CD4-positive, alpha-beta T cell (primary cell): ENCODE measurements around the gene IQSEC1. TPM values are rescaled to one million over a fixed set of nuclear protein-coding genes. Genes with fewer than 3 reads are reported as not detected.

ENCODE experiments used
- ATAC-seq: fragments of 200-7000 bp; cut with Tn5 transposase; one replicate; pipeline ENCODE4 v1.10.0; 2022; ENCODE audit warnings: mild to moderate bottlenecking; ENCODE audit not compliant: poor library complexity
- CTCF ChIA-PET: fragments of 350-600 bp; sonication (Branson Sonifier 250); formaldehyde crosslinking; loops from one replicate; lab custom pipeline; 2021; ENCODE audit warnings: antibody characterized with exemption, inconsistent platforms; lab: Charles Lee
- POLR2A ChIA-PET: fragments of 350-600 bp; sonication (Branson Sonifier 250); formaldehyde crosslinking; loops from one replicate; lab custom pipeline; 2021; ENCODE audit warnings: antibody characterized with exemption, inconsistent platforms; lab: Charles Lee
- DNase-seq, 14 experiments: peaks; one replicate each; pipeline ENCODE4 v3.0.0-alpha.2; 2013 to 2020; ENCODE audit warnings: mixed read lengths in 2 of 14
- H3K27ac ChIP-seq, 2 donors: one replicate each; pipeline versions ENCODE4 v1.5.1 to v1.7.0; 2013; ENCODE audit warnings: low read length in 2 of 2, low read depth in 1 of 2, mild to moderate bottlenecking in 1 of 2
- H3K27me3 ChIP-seq, 2 experiments: 1 replicate in 1 of 2; 2 replicates in 1 of 2; pipeline versions ENCODE4 v1.6.1 to v1.7.0; 2013; ENCODE audit warnings: low read length in 2 of 2, control low read depth in 1 of 2, mild to moderate bottlenecking in 1 of 2, moderate library complexity in 1 of 2; ENCODE audit not compliant: insufficient read depth in 2 of 2, control insufficient read depth in 1 of 2
- H3K36me3 ChIP-seq: one replicate; pipeline ENCODE4 v1.6.1; 2013; ENCODE audit warnings: low read length, control low read depth; ENCODE audit not compliant: insufficient read depth
- H3K4me1 ChIP-seq: one replicate; pipeline ENCODE4 v1.6.1; 2013; ENCODE audit warnings: low read length, control low read depth; ENCODE audit not compliant: insufficient read depth
- H3K4me3 ChIP-seq: one replicate; pipeline ENCODE4 v1.5.1; 2013; ENCODE audit warnings: mild to moderate bottlenecking, low read length, moderate library complexity
- H3K9me3 ChIP-seq, 2 experiments: 1 replicate in 1 of 2; 2 replicates in 1 of 2; pipeline versions ENCODE4 v1.6.1 to v1.7.0; 2013; ENCODE audit warnings: low read length in 2 of 2, mild to moderate bottlenecking in 2 of 2, control low read depth in 1 of 2, moderate library complexity in 1 of 2; ENCODE audit not compliant: control insufficient read depth in 1 of 2, insufficient read depth in 1 of 2
- H3K27ac Mint-ChIP-seq: one replicate; pipeline ENCODE4 v1.8.0; 2020; ENCODE audit warnings: mixed read lengths
- H3K27me3 Mint-ChIP-seq: one replicate; pipeline ENCODE4 v1.8.0; 2021; ENCODE audit warnings: mixed read lengths
- H3K36me3 Mint-ChIP-seq: one replicate; pipeline ENCODE4 v1.8.0; 2021; ENCODE audit warnings: low read depth, mixed read lengths
- H3K4me1 Mint-ChIP-seq: one replicate; pipeline ENCODE4 v1.8.0; 2021; ENCODE audit warnings: low read depth, mixed read lengths
- H3K4me3 Mint-ChIP-seq: one replicate; pipeline ENCODE4 v1.8.0; 2020; ENCODE audit warnings: mild to moderate bottlenecking, mixed read lengths
- H3K9me3 Mint-ChIP-seq: one replicate; pipeline ENCODE4 v1.8.0; 2020; ENCODE audit warnings: mixed read lengths
- CTCF ChIP-seq: fragments of 200-600 bp; IDR thresholded peaks from one replicate; pipeline ENCODE4 v1.8.0; 2022; ENCODE audit warnings: antibody characterized with exemption, mild to moderate bottlenecking
- intact Hi-C, 2 experiments: fragments of 100-400 bp; cut with DNase I in 1 of 2; cut with micrococcal nuclease in 1 of 2; formaldehyde crosslinking; loops; one replicate each; pipeline versions ENCODE4 v1.15.1 to v1.9.0; 2023 to 2025; cut with DNase I, micrococcal nuclease
- total RNA-seq, 174 experiments: library from RNA in 2 of 174; stranded (reverse) in 2 of 174; gene quantifications; one replicate each; pipeline ENCODE4 v1.2.3 and lab custom pipeline; 2021 to 2026

Gene IQSEC1
- total RNA-seq, 2 experiments from 2014 or later: 102 to 108 TPM

- H3K27me3 Mint-ChIP-seq: no peaks in the 10 kb centered on the region
- peaks cover 34% of the 10 kb centered on the region for H3K36me3 Mint-ChIP-seq
- Histone ChIP-seq H3K4me1 (peaks cover 31% of the 10 kb centered on the region), H3K27me3 (no peaks in the 10 kb centered on the region), H3K4me3 (no peak overlapping the region), H3K36me3 (peaks cover 44% of the 10 kb centered on the region), H3K9me3 (no peaks in the 10 kb centered on the region), H3K27ac (no peak overlapping the region)
- H3K4me3 Mint-ChIP-seq: no peak overlapping the region
- DNase-seq: no peak
- no peaks in the 10 kb centered on the region for H3K9me3 Mint-ChIP-seq
- ChIA-PET CTCF (no interaction called here), POLR2A (no interaction called here)
- intact Hi-C loops: no loop called here
- no peak overlapping the region for H3K27ac Mint-ChIP-seq
- TF ChIP-seq CTCF: no peak
- peaks cover 39% of the 10 kb centered on the region for H3K4me1 Mint-ChIP-seq
- ATAC-seq: no peak
Observed at GRCh38 chr3:12944849-12945248, 128.4 kb downstream of the IQSEC1 start.

- ChIA-PET CTCF (no interaction called here), POLR2A (no interaction called here)
- no peak for ATAC-seq
- Mint-ChIP-seq H3K27me3 (no peaks in the 10 kb centered on the region), H3K4me1 (peaks cover 36% of the 10 kb centered on the region), H3K4me3 (no peak overlapping the region), H3K36me3 (peaks cover 39% of the 10 kb centered on the region), H3K27ac (no peak overlapping the region), H3K9me3 (no peaks in the 10 kb centered on the region)
- intact Hi-C loops: no loop called here
- H3K9me3 ChIP-seq: no peaks in the 10 kb centered on the region
- DNase-seq: no peak
- H3K4me1 ChIP-seq: peaks cover 27% of the 10 kb centered on the region
- H3K27me3 ChIP-seq: no peaks in the 10 kb centered on the region
- no peak overlapping the region for H3K4me3 ChIP-seq
- no peak for TF ChIP-seq CTCF
- H3K27ac ChIP-seq: no peak overlapping the region
- peaks cover 48% of the 10 kb centered on the region for H3K36me3 ChIP-seq
Observed at GRCh38 chr3:12944413-12944812, 128.8 kb downstream of the IQSEC1 start.

- no peak for DNase-seq
- Mint-ChIP-seq H3K4me1 (peaks cover 26% of the 10 kb centered on the region), H3K36me3 (peaks cover 44% of the 10 kb centered on the region), H3K9me3 (no peaks in the 10 kb centered on the region), H3K27me3 (no peaks in the 10 kb centered on the region), H3K4me3 (no peak overlapping the region), H3K27ac (no peak overlapping the region)
- Histone ChIP-seq H3K4me1 (peaks cover 16% of the 10 kb centered on the region), H3K9me3 (no peaks in the 10 kb centered on the region), H3K27ac (no peak overlapping the region), H3K36me3 (peaks cover 55% of the 10 kb centered on the region), H3K4me3 (no peak overlapping the region), H3K27me3 (no peaks in the 10 kb centered on the region)
- no peak for ATAC-seq
- CTCF ChIA-PET: no interaction called here
- POLR2A ChIA-PET: no interaction called here
- intact Hi-C loops: no loop called here
- TF ChIP-seq CTCF: no peak
Observed at GRCh38 chr3:12943124-12944021, 129.9 kb downstream of the IQSEC1 start.
